GM11168 (cell line): Measurements from ENCODE around the gene ALDOB.

ENCODE experiments used
- in situ Hi-C: fragments of 300-500 bp; cut with MboI; formaldehyde crosslinking; loops from one replicate; pipeline ENCODE4 v1.12.0; 2022; ENCODE audit warnings: low sequenced_read_pairs; ENCODE audit not compliant: unreplicated experiment

Gene ALDOB

GRCh38 chr9:101435601-101436079 is at the start of gene ALDOB:
TSS of gene ALDOB (minus strand) at chr9:101435774. CDS start at chr9:101430887, 4,887 bp downstream.
- in situ Hi-C loops = no loop called here

- in situ Hi-C loops = no loop called here
Observed at GRCh38 chr9:101484046-101484445, 48.5 kb upstream of the ALDOB start.

GRCh38 chr9:101481261-101481660 is 45.7 kb upstream of the ALDOB start:
- in situ Hi-C loops = no loop called here

GRCh38 chr9:101480386-101480785 is 44.8 kb upstream of the ALDOB start:
- in situ Hi-C loops = no loop called here

- in situ Hi-C loops = no loop called here
Observed at GRCh38 chr9:101479338-101480030, 43.9 kb upstream of the ALDOB start.

- in situ Hi-C loops = no loop called here
Observed at GRCh38 chr9:101478906-101479305, 43.3 kb upstream of the ALDOB start.

GRCh38 chr9:101478444-101478843 is 42.9 kb upstream of the ALDOB start:
- in situ Hi-C loops = no loop called here

GRCh38 chr9:101477736-101478135 is 42.2 kb upstream of the ALDOB start:
- in situ Hi-C loops = no loop called here

- in situ Hi-C loops = no loop called here
Observed at GRCh38 chr9:101477214-101477613, 41.6 kb upstream of the ALDOB start.

- in situ Hi-C loops = no loop called here
Observed at GRCh38 chr9:101476576-101477208, 41.1 kb upstream of the ALDOB start.

- in situ Hi-C loops = no loop called here
Observed at GRCh38 chr9:101472891-101473290, 37.3 kb upstream of the ALDOB start.

- in situ Hi-C loops = no loop called here
Observed at GRCh38 chr9:101470929-101471328, 35.4 kb upstream of the ALDOB start.

- in situ Hi-C loops = no loop called here
Observed at GRCh38 chr9:101470021-101470420, 34.4 kb upstream of the ALDOB start.

GRCh38 chr9:101469026-101469425 is 33.5 kb upstream of the ALDOB start:
- in situ Hi-C loops = no loop called here

GRCh38 chr9:101468116-101468515 is 32.5 kb upstream of the ALDOB start:
- in situ Hi-C loops = no loop called here

- in situ Hi-C loops = no loop called here
Observed at GRCh38 chr9:101467690-101468089, 32.1 kb upstream of the ALDOB start.

- in situ Hi-C loops = no loop called here
Observed at GRCh38 chr9:101466863-101467262, 31.3 kb upstream of the ALDOB start.

- in situ Hi-C loops = no loop called here
Observed at GRCh38 chr9:101465326-101465915, 29.8 kb upstream of the ALDOB start.

GRCh38 chr9:101463397-101463796 is 27.8 kb upstream of the ALDOB start:
- in situ Hi-C loops = no loop called here

- in situ Hi-C loops = no loop called here
Observed at GRCh38 chr9:101462558-101462957, 27.0 kb upstream of the ALDOB start.

GRCh38 chr9:101460965-101461364 is 25.4 kb upstream of the ALDOB start:
- in situ Hi-C loops = no loop called here
